H1 (cell line): Measurements from ENCODE around the gene SEMA4D. TPM values are rescaled to one million over a fixed set of nuclear protein-coding genes. Genes with fewer than 3 reads are reported as not detected.

Experiments used
- JUN ChIP-seq: IDR thresholded peaks from 2 replicates; pipeline ENCODE4 v1.6.1; 2011; ENCODE audit warnings: low read depth, mild to moderate bottlenecking, improper control_type of control experiment, low read length
- PHF8 ChIP-seq: fragments of 200-600 bp; sonication (generic); conservative IDR thresholded peaks from 2 replicates; pipeline ENCODE4 v1.7.1; 2012; ENCODE audit warnings: low read depth, mild to moderate bottlenecking, inconsistent platforms, low read length, moderate library complexity
- SIN3A ChIP-seq, 2 experiments: IDR thresholded peaks in 1 of 2; conservative IDR thresholded peaks in 1 of 2; 2 replicates each; pipeline ENCODE4 v1.6.1; 2011 to 2012; ENCODE audit warnings: low read length in 2 of 2, improper control_type of control experiment in 1 of 2, low read depth in 1 of 2, mild to moderate bottlenecking in 1 of 2
- polyA plus RNA-seq, 7 experiments: library from polyadenylated mRNA; depleted of rRNA in 3 of 7; stranded (reverse) in 5 of 7; unstranded in 2 of 7; fragments of >200 nt in 5 of 7; fragments of 200-250 nt in 2 of 7; gene quantifications; 1 replicate in 5 of 7; 2 replicates in 1 of 7; 4 replicates in 1 of 7; pipeline versions ENCODE4 v1.2.1 to v1.2.3, GENCODE V29; 2011 to 2013; ENCODE audit warnings: missing spikeins in 2 of 7, mixed read lengths in 2 of 7
- total RNA-seq: library from RNA; stranded (reverse); fragmentation: NEBNext Ultra II Directional; extraction: Animal tissue kit (Norgen Biotek cat#: 25700); gene quantifications from 2 replicates; pipeline ENCODE4 v1.2.1, GENCODE V29; 2021

Gene SEMA4D
- total and polyA plus RNA-seq, 2 of the 8 experiments (the other 6 are each of a cell fraction or from before 2014, with no cell fraction given), result 21.0 to 70.4 TPM

DNA sequence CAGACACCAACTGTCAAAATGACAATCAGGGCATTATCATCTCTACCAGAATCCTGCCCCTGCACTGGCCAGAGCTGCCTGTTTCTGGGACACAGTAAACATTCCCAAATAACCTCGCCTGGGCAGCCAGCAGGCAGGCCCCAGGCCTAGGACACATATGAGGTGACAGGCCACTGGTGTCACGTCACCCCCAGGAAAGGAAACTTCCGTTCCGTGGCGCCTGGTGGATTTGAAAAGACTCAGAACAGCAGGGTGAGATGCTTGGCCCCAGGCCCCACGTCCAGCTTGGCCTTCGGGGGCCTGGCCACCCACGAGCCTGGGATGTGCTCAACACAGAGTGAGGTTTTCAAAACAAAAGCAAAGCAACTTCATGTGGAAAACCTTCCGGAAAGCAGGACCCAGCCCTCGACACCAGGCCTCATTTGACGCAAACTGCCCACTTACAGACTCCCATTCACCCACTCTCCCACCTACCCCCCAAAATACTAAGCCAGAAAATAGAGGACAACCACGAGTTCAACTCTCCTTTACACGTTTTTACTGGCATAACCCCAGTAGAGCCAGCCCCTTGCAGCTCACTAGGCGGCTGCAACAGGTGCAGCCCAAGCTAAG, 1.2 kb downstream of the SEMA4D start (continued):
- TF ChIP-seq PHF8 (no peak), JUN (no peak), SIN3A (conservative IDR thresholded peaks at IDR 0.05 in 1 of 2, IDR thresholded peaks at IDR 0.05 in 1 of 2; ENCODE audit: low read depth in 1 of 2, low read length in 2 of 2) (no peak)
- TF ChIP-seq, all 59 proteins: peak for 0
